ENCODE results near the gene RHOT1.

- TF ChIP-seq, protein P1, sequence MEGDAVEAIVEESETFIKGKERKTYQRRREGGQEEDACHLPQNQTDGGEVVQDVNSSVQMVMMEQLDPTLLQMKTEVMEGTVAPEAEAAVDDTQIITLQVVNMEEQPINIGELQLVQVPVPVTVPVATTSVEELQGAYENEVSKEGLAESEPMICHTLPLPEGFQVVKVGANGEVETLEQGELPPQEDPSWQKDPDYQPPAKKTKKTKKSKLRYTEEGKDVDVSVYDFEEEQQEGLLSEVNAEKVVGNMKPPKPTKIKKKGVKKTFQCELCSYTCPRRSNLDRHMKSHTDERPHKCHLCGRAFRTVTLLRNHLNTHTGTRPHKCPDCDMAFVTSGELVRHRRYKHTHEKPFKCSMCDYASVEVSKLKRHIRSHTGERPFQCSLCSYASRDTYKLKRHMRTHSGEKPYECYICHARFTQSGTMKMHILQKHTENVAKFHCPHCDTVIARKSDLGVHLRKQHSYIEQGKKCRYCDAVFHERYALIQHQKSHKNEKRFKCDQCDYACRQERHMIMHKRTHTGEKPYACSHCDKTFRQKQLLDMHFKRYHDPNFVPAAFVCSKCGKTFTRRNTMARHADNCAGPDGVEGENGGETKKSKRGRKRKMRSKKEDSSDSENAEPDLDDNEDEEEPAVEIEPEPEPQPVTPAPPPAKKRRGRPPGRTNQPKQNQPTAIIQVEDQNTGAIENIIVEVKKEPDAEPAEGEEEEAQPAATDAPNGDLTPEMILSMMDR (IDR thresholded peaks at IDR 0.05), result no peak
- TF ChIP-seq POLR2AphosphoS5 (IDR thresholded peaks at IDR 0.05; ENCODE audit: low read depth, low read length), result no peak
- TF ChIP-seq REST (IDR thresholded peaks at IDR 0.05; ENCODE audit: insufficient read depth in 1 of 2, low read depth in 2 of 2, low read length in 1 of 2), result no peak
Measured at GRCh38 chr17:32152130-32152529, 9.8 kb downstream of the RHOT1 start.

Measured in Panc1 (cell line).